Body of pancreas (tissue), 4 donors: ENCODE results near the gene MCTP2.

Experiments
- POLR2A ChIP-seq, 3 donors: fragments of 450-650 bp; IDR thresholded peaks; one replicate each; pipeline ENCODE4 v1.6.1; 2016; ENCODE audit warnings: antibody characterized with exemption in 3 of 3, mild to moderate bottlenecking in 2 of 3
- TF ChIP-seq, protein P1 (sequence below), 7 experiments: fragments of 450-650 bp in 4 of 7; fragments of 200-600 bp in 3 of 7; sonication (generic) in 3 of 7; IDR thresholded peaks; one replicate each; pipeline ENCODE4 v1.5.1; 2016 to 2019; ENCODE audit warnings: antibody characterized with exemption in 7 of 7

DNA sequence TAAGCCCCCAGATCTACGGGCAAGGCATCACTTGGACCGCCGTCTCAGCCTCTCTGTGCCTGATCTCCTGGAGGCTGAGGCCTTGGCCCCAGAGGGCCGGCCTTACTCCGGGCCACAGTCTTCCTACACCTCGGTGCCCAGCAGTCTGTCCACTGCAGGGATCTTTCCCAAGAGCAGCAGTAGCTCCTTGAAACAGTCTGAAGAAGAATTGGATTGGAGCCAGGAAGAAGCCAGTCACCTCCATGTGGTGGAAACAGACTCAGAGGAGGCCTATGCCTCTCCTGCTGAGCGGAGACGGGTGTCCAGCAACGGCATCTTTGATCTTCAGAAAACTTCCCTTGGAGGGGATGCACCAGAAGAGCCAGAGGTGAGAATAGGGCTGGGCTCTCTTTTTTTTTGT lies 67.0 kb downstream of the MCTP2 start:
- TF ChIP-seq, protein P1, sequence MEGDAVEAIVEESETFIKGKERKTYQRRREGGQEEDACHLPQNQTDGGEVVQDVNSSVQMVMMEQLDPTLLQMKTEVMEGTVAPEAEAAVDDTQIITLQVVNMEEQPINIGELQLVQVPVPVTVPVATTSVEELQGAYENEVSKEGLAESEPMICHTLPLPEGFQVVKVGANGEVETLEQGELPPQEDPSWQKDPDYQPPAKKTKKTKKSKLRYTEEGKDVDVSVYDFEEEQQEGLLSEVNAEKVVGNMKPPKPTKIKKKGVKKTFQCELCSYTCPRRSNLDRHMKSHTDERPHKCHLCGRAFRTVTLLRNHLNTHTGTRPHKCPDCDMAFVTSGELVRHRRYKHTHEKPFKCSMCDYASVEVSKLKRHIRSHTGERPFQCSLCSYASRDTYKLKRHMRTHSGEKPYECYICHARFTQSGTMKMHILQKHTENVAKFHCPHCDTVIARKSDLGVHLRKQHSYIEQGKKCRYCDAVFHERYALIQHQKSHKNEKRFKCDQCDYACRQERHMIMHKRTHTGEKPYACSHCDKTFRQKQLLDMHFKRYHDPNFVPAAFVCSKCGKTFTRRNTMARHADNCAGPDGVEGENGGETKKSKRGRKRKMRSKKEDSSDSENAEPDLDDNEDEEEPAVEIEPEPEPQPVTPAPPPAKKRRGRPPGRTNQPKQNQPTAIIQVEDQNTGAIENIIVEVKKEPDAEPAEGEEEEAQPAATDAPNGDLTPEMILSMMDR (IDR thresholded peaks at IDR 0.05): no peak
- TF ChIP-seq POLR2A (IDR thresholded peaks at IDR 0.05): no peak
